Stimulated activated CD4-positive, alpha-beta T cell treated with anti-CD3 and anti-CD28 coated beads, Interleukin-15, amount 100 ng/mL, for 48 hours (primary cell): ENCODE results near the gene NKX6-2.

ENCODE experiments used
- DNase-seq, 2 donors: peaks; one replicate each; pipeline ENCODE4 v3.0.0-alpha.2; 2020; ENCODE audit warnings: low read depth in 2 of 2

The NKX6-2 gene

DNA sequence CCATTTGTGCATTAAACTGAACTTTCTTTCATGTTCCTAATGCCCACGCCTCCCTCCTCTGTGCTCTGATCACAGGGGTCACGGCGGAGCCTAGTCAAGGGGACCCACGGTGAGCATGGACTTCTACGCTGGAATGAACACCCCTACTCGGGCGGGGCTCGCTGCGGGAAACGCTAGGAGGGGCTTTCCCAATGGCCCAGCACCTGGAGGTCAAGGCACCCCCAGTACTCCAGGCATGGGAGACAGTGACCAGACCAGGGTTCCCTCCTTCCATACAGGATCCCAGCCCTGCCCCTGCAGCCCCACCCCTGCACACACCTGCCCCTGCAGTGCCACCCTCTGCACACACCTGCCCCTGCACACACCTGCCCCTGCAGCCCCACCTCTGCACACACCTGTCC lies 27.1 kb upstream of the NKX6-2 start:
- DNase-seq: no peak

DNA sequence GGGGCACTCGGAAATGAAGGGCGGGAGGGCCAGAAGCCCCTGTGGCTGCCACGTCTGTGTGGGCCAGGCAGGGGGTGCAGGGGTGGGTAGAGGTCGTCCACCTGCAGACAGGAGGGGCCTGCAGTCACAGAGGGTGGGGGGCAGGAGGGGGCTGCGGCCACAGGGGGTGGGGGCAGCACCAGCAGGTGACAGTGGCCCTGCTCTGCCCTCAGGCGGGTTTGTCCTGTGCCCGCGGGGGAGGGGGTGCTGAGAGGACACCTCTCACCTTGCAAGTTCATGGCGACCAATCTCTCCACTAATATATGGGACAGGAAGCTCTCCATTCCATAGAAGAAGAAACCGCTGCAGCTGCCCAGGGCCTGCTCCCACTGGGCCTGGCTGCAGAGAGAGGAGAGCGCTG lies 26.6 kb upstream of the NKX6-2 start:
- no peak for DNase-seq

DNA sequence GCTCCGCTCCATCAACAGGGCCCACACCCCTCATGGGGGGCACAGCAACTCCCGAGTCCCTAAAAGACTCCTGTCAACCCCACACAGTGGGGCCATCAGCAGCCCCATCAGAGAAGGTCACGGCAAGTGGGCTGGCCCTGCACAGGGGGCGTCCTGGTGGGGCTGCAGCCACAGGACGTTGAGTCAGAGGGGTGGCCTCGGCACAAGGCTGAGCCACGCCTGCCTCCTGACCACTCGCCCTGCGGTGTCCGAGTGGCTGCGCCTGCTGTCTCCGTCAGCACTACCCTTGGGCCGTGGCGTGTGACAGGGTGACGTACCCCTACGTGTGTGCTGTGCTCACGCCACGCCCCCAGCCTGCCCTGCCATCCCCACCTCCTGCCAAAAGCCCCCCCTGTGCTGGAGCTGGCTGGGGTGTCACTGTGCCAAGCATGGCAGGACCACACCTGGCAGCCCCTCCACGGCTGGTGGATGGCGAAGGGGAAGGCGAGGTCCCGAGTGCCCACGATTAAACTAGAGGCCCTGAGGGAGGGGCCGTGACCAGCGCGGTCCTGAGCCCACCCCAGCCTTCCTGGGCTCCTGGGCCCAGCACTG lies 26.0 kb upstream of the NKX6-2 start:
- no peak for DNase-seq

DNA sequence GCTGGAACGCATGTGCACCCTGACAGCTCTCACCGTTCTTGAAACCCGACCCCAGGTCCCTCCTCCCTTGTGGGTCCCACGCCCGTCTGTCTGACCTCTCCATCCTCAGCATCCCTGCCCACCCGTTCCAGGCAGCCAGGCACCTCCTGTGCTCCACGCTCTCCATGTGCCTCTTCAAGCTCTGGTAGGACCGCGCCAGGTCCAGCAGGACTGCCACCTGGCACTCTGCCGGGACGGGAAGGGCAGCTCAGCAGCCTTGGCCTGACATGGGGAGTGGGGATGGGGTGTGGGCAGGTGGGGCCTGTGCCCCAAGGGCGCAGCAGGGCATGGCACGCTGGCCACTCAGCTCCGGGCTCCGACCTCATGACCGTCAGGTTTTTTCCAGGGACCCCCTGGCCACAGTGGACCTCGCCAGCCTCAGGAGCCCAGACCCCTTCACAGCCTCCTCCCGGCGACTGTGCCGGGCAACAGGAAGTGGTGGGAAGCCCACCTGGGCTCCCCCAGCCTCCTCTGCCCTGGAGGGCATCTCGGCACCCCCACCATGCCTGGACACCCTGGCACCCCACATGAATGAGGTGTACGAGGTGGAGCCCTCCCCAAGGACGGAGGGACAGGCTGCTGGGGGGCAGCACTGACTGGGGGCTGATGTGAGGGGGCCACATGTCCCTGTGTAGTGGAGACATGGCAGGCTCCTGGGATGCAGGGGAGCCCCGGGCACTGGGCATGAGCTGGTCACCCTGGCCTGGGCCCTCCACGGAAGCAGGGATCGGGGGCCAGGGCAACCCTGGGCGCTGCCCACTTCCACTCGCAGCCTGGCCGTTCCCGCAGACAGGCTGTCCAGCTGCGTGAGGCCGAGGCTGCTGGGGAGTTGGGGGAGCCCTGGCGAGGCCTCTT lies 25.1 kb upstream of the NKX6-2 start:
- no peak for DNase-seq

DNA sequence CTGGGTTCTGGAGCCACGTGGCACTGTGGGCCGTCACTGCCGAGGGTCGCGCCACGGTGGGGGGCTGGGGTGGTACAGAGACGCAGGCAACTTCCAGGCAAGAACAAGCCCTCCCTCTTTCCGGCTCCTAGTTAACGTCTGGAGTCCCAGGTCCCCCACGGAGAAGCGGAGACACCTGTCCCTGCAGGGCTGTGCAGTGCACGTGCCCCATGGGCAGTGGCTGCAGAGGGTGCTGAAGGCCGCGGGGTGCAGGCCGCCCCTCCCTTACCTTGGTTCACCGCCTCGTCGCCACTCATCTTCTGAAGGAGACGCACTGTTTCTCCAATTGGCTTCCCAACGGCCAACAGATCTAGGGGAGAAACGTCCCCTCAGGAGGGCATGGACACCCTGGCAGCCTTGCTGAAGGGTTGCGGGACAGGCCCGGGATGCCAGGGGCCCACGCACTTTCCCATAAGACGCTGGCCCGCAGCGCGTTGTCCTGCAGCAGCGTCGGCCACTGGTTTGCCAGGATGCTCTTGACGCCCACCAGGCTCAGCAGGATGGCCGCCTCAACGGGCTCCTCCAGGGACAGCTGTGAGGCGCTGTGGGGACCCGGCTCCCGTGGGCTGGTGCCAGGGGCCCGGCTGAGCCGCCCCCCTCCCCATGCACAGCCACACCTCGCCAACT lies 24.3 kb upstream of the NKX6-2 start:
- no peak for DNase-seq

DNA sequence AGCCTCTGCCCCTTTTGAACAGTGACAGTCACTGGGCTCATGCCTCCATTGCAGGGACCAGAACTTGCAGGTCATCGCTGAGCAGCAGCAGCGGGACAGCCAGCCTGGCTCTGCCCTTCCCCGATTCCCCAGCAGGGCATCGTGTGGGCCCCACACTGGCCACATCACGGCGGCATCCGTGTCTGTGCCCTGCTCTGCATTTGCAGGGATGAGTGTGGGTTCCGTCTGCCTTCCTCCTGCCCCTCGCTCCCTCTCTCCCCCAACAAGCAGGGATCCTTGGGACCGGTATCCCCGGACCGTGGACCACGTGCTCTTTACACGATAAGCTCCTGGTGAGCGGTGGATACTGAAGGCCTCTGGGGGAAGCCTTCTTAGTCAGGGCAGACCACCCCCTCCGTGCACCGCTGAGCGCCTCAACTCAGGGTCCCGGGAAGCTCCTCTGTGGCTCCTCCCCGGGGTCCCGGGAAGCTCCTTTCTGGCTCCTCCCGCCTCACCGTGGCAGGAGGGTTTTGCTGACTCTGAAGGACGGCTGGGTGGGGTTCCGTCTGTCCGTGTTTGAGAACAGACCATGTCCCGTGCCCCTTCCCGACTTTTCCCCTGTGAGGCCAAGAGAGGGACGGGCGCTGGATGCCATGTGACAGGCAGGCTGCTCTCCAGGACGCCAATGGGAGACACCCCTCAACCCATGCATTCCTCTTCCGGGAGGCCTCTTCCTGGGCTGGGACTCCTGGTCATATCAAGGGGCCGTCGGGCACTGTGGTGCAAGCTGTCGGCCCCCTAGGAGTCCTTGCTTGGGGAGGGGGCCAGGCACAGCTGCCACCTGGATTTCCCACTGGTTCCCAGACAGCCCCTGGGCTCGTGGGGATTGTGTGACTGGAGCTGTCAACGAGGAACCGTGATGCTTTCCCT lies 23.5 kb upstream of the NKX6-2 start:
- DNase-seq: no peak

DNA sequence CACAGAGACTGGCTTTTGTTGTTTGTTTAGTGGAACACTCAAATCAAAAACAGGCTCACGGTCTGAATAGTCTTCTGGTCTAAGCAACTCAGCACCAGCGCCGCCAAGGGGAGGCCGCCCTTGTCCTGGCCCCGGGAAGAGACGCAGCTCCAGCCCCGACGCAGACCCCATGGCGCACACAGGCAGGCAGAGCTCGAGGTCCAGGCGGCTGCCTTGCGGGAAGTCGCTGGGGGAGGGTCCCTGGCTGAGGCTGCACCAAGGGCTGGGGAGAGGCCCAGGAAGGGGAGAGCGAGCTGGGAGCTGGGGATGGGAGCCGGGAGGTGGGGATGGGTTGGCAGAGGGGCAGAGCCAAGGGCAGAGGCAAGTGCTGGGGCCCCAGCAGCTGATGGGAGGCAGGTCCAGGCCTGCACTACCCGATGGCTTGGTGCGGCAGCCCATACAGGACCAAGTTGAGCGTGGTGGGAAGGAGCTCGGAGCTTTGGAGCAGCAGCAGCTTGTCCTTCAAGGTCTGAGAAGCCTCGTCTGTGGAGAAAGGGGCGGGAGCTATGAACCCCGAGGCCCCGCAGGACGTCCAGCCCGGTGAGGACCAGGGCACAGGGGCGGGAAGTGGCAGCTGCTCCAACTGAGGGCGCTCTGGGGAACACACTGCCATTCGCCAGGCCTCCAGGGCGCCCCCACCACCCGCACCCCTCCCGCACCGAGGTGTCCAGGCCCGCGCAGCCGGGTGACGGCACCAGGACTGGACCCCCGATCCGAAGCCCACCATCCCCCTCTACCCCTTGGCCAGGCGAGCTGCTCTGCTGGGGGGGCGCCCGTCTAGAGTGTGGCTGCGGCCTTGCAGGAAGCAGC lies 22.7 kb upstream of the NKX6-2 start:
- DNase-seq: no peak

DNA sequence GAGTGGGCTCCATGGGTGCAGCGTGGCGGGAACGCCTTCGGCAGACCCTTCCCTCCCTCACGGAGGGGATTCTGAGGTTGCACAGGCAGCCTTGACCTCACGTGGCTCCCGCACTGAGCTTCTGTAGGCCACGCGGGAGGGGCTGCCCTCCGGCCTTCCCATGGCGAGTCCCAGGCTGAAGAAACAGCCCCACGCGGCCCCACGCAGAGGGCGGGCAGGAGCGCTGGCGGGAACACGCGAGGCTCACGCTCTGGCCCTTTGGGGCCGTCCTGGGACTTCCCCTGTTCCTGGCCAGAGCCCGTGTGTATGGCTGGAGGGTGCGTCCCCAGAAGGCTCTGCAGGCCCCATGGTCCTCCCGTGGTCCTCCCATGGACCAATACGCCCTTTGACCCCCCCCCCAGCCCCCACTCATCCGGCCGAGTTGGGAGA lies 21.7 kb upstream of the NKX6-2 start:
- no peak for DNase-seq

DNA sequence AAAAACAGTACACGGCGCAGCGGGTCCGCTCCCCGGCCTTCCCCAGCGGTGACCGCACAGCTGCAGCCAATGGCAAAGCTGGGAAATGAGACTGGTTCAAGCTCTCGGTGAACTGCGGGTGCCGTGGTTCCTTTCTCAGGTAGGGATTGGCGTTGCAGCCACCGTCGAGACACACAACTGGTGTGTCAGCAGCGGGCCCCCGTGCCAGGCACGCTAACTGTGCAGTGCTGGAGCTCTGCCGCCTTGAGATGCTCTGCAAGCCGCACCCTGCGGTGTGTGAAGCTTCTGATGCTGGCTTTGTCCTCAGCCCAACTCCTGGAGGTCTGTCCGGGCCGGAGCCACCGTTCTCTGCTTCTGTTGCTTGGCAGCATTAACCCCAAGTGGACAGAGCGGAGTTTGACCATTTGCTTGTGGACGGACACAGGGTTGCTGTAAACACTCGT lies 20.6 kb upstream of the NKX6-2 start:
- no peak for DNase-seq

DNA sequence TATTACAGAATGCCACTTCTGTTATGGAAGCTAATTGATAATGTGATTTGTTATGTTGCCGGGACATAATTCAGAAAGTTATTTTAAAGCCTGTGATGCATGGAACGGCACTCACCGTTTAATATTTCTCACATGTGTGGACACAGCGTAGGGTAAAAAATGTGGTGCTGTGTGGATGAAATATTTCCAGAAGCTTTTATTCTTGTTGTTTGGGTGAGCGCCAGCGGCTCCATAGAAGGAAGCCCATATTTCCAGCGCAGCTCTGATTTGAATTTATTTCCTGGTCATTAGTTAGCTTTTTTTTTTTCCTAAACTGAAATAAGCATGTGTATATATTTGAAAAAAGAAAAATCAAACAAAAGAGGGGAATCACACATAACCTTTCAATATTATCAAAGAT lies 20.2 kb upstream of the NKX6-2 start:
- DNase-seq: no peak

DNA sequence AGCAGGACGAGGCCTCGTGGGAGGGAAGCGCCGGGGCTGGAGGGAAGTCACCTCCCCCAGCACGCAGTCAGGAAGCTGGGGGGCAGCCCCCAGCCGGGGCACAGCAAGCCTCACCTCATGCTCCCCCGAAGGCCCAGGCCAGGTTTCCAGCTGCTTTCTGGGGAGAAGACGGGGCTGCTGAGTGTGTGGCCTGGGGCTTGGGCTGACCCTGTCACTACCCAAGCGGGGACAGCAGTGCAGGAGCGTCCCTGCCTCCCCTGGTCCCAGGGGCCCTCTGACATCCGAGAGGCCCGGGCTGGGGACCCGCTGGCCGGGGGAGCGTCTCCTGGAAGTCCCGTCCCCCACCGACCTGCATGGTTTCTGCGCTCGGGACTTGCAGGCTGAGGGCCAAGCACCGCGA lies 19.7 kb upstream of the NKX6-2 start:
- no peak for DNase-seq

DNA sequence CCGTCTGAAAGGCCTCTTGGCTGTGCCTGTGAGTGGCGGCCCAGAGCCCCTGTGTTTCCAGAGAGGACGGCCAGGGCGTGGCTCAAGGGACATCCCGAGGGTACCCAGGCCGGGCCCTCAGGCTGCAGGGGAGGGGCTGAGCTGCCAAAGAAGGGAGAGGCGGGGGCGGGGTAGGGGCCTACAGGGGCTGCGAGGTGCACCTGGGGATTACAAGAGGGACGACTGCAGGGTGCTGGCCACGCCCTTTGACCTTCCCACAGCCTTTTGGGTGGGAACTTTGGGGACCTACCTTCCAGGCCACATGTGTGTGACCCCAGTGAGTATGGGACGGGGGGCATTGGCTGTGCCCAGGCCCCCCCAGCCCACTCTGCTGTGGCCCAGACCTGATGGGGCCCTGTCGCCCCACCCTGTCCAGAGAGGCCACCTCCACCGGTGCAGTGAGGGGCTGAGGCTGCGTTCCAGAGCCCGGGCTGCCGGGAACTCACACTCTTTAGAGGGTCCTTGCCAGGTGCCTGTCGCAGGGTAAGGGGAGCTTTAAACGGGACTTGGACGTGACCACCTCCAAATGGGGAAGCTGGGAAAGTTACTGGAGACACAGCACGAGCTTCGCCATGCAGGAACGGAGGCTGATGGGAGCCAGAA lies 19.0 kb upstream of the NKX6-2 start:
- no peak for DNase-seq

DNA sequence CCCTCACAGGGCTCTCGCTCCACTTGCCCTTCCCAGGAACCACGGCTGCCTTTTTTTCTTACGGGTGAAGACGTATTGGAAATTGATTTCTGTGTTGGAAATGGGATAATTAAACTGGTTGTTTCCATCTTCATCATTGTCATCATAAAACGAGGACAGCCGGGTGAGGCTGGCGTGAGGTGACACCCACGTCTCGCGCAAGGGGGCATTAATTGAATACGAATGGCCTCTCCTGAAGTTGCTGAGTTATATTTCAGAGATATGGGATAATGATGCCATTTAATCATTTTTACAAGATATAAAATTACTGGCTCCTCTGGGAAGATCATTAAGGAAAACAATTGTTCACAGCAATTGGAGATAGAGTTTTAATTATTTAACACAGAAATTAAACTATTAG lies 18.3 kb upstream of the NKX6-2 start:
- no peak for DNase-seq

DNA sequence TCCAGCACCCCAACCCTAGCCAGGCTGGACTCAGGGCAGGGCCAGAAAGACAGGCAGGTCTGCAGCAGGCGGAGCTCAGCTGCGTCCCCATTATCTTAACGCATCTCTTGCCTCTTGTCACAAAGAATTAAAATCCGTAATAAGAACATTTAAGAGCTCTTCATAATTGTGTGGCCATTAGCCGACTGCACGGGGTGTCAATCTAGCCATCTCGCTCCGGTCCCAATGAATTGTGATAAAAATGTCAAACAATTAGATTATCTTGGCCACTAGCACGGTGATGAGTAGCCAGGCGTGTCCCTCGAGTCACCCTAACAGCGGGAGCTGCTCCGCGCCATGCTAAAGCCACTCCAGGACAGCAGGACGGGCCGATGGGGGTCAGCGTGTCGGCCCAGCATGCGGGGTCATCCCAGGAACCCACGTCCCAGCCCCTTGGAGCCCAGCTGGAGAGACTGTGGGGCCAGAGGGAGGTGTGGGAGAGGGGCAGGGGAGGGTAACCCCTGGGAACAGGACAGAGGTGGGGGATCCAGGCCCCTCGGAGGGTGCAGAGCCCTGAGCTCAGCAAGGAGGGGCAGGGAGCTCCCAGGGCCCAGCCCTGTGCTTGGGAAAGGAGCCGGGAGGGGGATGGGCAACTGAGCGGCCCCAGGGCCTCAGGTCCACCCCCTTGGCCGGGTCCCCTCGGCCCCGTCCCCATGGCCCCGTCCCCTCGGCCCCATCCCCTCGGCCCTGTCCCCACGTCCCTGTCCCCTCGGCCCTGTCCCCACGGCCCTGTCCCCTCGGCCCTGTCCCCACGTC lies 17.7 kb upstream of the NKX6-2 start:
- DNase-seq: no peak

DNA sequence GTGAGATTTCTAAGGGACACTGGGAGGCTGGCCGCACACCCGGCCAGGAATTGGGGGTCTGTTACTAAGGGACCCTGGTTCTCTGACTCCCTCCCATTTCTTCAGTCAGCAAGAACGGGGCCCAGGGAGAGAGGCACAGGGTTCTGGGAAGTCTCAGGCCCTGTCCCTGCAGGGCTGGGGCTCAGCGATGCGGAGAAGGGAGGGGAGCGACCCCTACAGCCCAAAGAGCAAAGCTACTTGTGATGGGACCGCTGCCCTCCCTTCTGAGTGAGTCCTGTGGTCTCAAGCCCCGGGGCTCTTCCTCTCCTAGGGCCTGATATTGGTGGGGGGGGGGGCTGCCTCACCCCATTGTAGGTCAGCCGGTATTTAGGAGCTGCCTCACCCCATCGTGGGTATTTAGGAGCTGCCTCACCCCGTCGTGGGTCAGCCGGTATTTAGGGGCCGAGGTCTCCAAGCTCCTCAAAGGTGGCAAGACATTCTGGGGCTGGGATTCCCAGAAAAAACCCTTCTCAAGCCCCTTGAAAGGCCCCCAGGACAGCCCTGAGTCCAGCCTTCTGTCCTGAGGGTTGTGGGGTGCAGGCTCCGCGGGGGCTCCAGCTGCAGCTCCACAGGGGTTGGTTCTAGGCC lies 16.9 kb upstream of the NKX6-2 start:
- no peak for DNase-seq

DNA sequence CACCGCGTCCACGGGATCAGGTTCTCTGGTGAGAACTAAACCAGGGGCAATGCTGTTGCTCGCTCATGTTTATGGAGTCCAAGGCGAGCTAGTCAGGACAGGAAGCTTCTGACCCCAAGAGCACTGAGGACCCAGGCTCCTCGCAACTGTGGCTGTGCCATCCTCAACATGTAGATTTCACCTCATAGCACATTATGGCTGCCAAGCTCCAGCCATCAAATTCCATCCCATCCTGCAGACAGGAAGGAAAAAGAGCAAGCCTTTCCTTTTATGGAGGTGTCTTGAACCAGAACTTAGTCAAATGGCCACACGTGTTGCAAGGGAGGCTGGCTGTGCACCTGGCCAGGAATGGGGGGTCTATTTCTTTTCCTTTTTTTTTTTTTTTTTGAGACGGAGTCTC lies 16.1 kb upstream of the NKX6-2 start:
- DNase-seq: no peak

DNA sequence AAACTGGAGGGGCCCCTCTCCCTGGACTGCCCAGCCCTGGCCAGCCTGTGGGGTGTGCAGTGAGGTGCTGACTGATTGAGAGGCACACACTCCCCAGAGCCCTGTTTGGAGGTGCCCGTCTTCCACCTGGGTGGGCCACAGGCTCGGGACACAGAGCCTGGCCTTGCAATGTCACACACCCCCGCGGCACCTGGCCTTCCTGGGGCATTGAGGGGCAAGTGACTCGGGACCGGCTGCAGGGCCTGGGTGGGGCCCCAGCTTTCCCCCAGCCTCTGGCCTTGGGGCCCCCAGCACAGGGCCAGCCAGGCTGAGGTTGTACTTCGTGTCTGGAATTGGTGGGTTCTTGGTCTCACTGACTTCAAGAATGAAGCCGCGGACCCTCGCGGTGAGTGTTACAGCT lies 13.9 kb upstream of the NKX6-2 start:
- no peak for DNase-seq

DNA sequence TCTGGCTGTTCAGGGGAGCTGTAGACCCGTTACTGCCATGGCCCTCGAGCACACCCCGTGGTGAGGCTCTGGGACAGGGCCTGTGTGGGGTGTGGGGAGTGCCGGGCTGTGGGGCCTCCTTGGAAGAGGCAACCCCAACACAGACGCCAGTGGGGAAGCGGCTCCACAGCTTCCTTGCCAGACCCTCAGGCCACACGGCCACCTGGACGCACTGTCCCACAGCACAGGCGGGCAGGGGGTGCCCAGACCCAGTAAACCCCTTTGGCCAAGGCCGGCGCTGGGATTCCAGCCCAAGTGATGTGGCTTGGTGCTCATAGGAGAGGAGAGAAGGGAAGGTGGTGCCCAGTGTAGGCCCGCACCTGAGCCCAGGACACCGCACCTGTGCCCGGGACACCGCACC lies 12.9 kb upstream of the NKX6-2 start:
- DNase-seq: no peak

DNA sequence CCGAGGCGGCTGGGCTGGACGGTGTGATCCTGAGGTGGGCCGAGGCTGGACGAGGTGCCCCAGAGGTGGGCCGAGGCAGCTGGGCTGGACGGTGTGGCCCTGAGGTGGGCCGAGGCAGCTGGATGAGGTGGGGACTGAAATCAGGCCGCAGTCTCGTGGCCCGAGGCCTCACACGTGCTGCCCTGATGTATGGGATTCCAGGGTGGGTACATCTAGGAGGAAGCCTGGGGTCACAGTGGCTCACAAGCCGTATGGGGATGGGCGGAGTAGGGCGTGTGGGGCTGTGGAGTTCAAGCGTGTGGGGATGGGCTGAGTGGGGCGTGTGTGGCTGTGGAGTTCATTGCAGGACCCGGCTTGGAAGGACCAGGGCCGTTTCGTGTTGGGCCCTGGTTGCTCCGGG lies 12.5 kb upstream of the NKX6-2 start:
- no peak for DNase-seq
